Gastroesophageal sphincter (tissue), 3 donors: Measurements from ENCODE around the gene CUZD1.

ENCODE experiments used
- CTCF ChIP-seq, 4 experiments: fragments of 200-600 bp in 2 of 4; fragments of 450-650 bp in 2 of 4; sonication (generic) in 1 of 4; IDR thresholded peaks; one replicate each; pipeline ENCODE4 v1.5.1; 2017 to 2019; ENCODE audit warnings: antibody characterized with exemption in 4 of 4, mild to moderate bottlenecking in 2 of 4, moderate library complexity in 2 of 4
- POLR2A ChIP-seq, 2 donors: fragments of 450-650 bp; IDR thresholded peaks; one replicate each; pipeline ENCODE4 v1.6.1; 2017; ENCODE audit warnings: antibody characterized with exemption in 2 of 2, mild to moderate bottlenecking in 2 of 2, moderate library complexity in 1 of 2

GRCh38 chr10:122894261-122894944 is 48.7 kb upstream of the CUZD1 start:
- TF ChIP-seq CTCF (IDR thresholded peaks at IDR 0.05), result no peak
- TF ChIP-seq POLR2A (IDR thresholded peaks at IDR 0.05), result no peak
